ENCODE measurements around the gene NIPBL. TPM values are rescaled to one million over a fixed set of nuclear protein-coding genes. Genes with fewer than 3 reads are reported as not detected.

Gene NIPBL
- total and polyA plus RNA-seq, 5 experiments from 2014 or later: 13.8 to 127 (median 36.4) TPM

- H3K36me3 Mint-ChIP-seq: no peaks in the 10 kb centered on the region
These were observed 67.0 kb downstream of the NIPBL start for GRCh38 chr5:36943584-36943983.

GRCh38 chr5:36944024-36944423 is 67.5 kb downstream of the NIPBL start:
- Mint-ChIP-seq H3K9me3 (no peaks in the 10 kb centered on the region), H3K4me1 (peaks cover 22 to 72% (median 59%) of the 10 kb centered on the region in 4 donors), H3K36me3 (no peaks in the 10 kb centered on the region)

More at GRCh38 chr5:36943584-36943983, 67.0 kb downstream of the NIPBL start:
- H3K4me3 Mint-ChIP-seq: no peak overlapping the region
- H3K4me1 Mint-ChIP-seq: peaks cover 22 to 71% (median 61%) of the 10 kb centered on the region in 4 donors
- H3K27ac Mint-ChIP-seq: peak overlapping the region in 3 of 10 donors; percentile 2 to 27 (median 21)
- ATAC-seq (no peak), DNase-seq (no peak)
- H3K9me3 Mint-ChIP-seq: no peaks in the 10 kb centered on the region
- POLR2A ChIA-PET: no interaction called here
- no peaks in the 10 kb centered on the region for H3K27me3 Mint-ChIP-seq

GRCh38 chr5:36944607-36945225 is 68.1 kb downstream of the NIPBL start:
- DNase-seq: peak in 4 of 10 donors; percentile 4 to 57 (median 52)
- peaks cover 22 to 72% (median 56%) of the 10 kb centered on the region in 4 donors for H3K4me1 Mint-ChIP-seq
- no peaks in the 10 kb centered on the region for H3K27me3 Mint-ChIP-seq
- POLR2A ChIA-PET: interaction anchor here (1.0 kb wide), 1 partner anchor 68 kb away, joined by 4 read pairs; the partner anchor contains the start of gene NIPBL
- ATAC-seq: no peak
- no peaks in the 10 kb centered on the region for H3K36me3 Mint-ChIP-seq
- H3K27ac Mint-ChIP-seq: no peak overlapping the region
- H3K4me3 Mint-ChIP-seq: no peak overlapping the region
- no peaks in the 10 kb centered on the region for H3K9me3 Mint-ChIP-seq

More at GRCh38 chr5:36944024-36944423, 67.5 kb downstream of the NIPBL start:
- Mint-ChIP-seq H3K27ac (no peak overlapping the region), H3K27me3 (no peaks in the 10 kb centered on the region), H3K4me3 (no peak overlapping the region)
- no peak for ATAC-seq
- no peak for DNase-seq
- POLR2A ChIA-PET: interaction anchor here (1.0 kb wide), 1 partner anchor 67 kb away, joined by 4 read pairs; the partner anchor contains the start of gene NIPBL

- Mint-ChIP-seq H3K9me3 (no peaks in the 10 kb centered on the region), H3K27me3 (no peaks in the 10 kb centered on the region), H3K36me3 (no peaks in the 10 kb centered on the region), H3K4me1 (peaks cover 22 to 72% (median 57%) of the 10 kb centered on the region in 4 donors), H3K27ac (no peak overlapping the region), H3K4me3 (no peak overlapping the region)
- DNase-seq (no peak), ATAC-seq (no peak)
- POLR2A ChIA-PET: interaction anchor here (2.2 kb wide), 1 partner anchor 68 kb away, joined by 7 read pairs; no protein-coding TSS in a partner anchor
These were observed 69.1 kb downstream of the NIPBL start for GRCh38 chr5:36945687-36946086.

- Mint-ChIP-seq H3K27ac (no peak overlapping the region), H3K36me3 (no peaks in the 10 kb centered on the region), H3K9me3 (no peaks in the 10 kb centered on the region), H3K4me1 (peaks cover 23 to 73% (median 59%) of the 10 kb centered on the region in 4 donors), H3K27me3 (no peaks in the 10 kb centered on the region), H3K4me3 (no peak overlapping the region)
- POLR2A ChIA-PET: interaction anchor here (2.2 kb wide), 1 partner anchor 68 kb away, joined by 7 read pairs; no protein-coding TSS in a partner anchor
- ATAC-seq: no peak
- no peak for DNase-seq
These were observed 69.5 kb downstream of the NIPBL start for GRCh38 chr5:36946101-36946500.

GRCh38 chr5:36948041-36948440 is 71.5 kb downstream of the NIPBL start:
- no peaks in the 10 kb centered on the region for H3K27me3 Mint-ChIP-seq
- no peaks in the 10 kb centered on the region for H3K9me3 Mint-ChIP-seq
- no peak overlapping the region for H3K4me3 Mint-ChIP-seq
- no peak overlapping the region for H3K27ac Mint-ChIP-seq
- peaks cover 29 to 80% (median 68%) of the 10 kb centered on the region in 4 donors for H3K4me1 Mint-ChIP-seq
- ATAC-seq (no peak), DNase-seq (no peak)
- peaks cover 0 to 2% (median 0%) of the 10 kb centered on the region in 3 donors for H3K36me3 Mint-ChIP-seq
- POLR2A ChIA-PET: interaction anchor here (0.5 to 2.2 kb wide), 2 partner anchors 10 to 70 kb away, joined by 3 to 7 read pairs; no protein-coding TSS in a partner anchor

- peaks cover 0 to 3% (median 0%) of the 10 kb centered on the region in 3 donors for H3K36me3 Mint-ChIP-seq
- H3K27ac Mint-ChIP-seq: no peak overlapping the region
- H3K4me3 Mint-ChIP-seq: no peak overlapping the region
- POLR2A ChIA-PET: no interaction called here
- no peaks in the 10 kb centered on the region for H3K9me3 Mint-ChIP-seq
- DNase-seq: no peak
- H3K27me3 Mint-ChIP-seq: no peaks in the 10 kb centered on the region
- H3K4me1 Mint-ChIP-seq: peaks cover 25 to 81% (median 66%) of the 10 kb centered on the region in 4 donors
- ATAC-seq: no peak
These were observed 72.1 kb downstream of the NIPBL start for GRCh38 chr5:36948650-36949049.

GRCh38 chr5:36949593-36949992 is 73.0 kb downstream of the NIPBL start:
- Mint-ChIP-seq H3K27me3 (no peaks in the 10 kb centered on the region), H3K36me3 (peaks cover 0 to 13% (median 0%) of the 10 kb centered on the region in 3 donors), H3K27ac (no peak overlapping the region), H3K4me1 (peaks cover 25 to 80% (median 64%) of the 10 kb centered on the region in 4 donors), H3K9me3 (no peaks in the 10 kb centered on the region), H3K4me3 (no peak overlapping the region)
- POLR2A ChIA-PET: no interaction called here
- ATAC-seq: no peak
- no peak for DNase-seq

GRCh38 chr5:36950586-36951457 is 74.3 kb downstream of the NIPBL start:
- H3K27ac Mint-ChIP-seq: peak overlapping the region in 6 of 10 donors; percentile 2 to 80 (median 28)
- H3K36me3 Mint-ChIP-seq: peaks cover 0 to 24% (median 0%) of the 10 kb centered on the region in 3 donors
- no peaks in the 10 kb centered on the region for H3K9me3 Mint-ChIP-seq
- no peaks in the 10 kb centered on the region for H3K27me3 Mint-ChIP-seq
- peaks cover 25 to 74% (median 61%) of the 10 kb centered on the region in 4 donors for H3K4me1 Mint-ChIP-seq
- POLR2A ChIA-PET: no interaction called here
- DNase-seq (no peak), ATAC-seq (no peak)
- peak overlapping the region in 1 of 10 donors; percentile 12 for H3K4me3 Mint-ChIP-seq

- Mint-ChIP-seq H3K27me3 (no peaks in the 10 kb centered on the region), H3K4me3 (no peak overlapping the region), H3K4me1 (peaks cover 17 to 57% (median 45%) of the 10 kb centered on the region in 4 donors), H3K27ac (peak overlapping the region in 1 of 10 donors; percentile 11), H3K9me3 (no peaks in the 10 kb centered on the region), H3K36me3 (peaks cover 0 to 44% (median 7%) of the 10 kb centered on the region in 3 donors)
- ATAC-seq (no peak), DNase-seq (no peak)
- POLR2A ChIA-PET: no interaction called here
These were observed 76.5 kb downstream of the NIPBL start for GRCh38 chr5:36953043-36953442.

GRCh38 chr5:36957953-36958537 is 81.5 kb downstream of the NIPBL start:
- POLR2A ChIA-PET: interaction anchor here (0.6 kb wide), 2 partner anchors 10 to 15 kb away, joined by 3 to 4 read pairs; no protein-coding TSS in a partner anchor
- Mint-ChIP-seq H3K27ac (no peak overlapping the region), H3K36me3 (peaks cover 4 to 76% (median 24%) of the 10 kb centered on the region in 3 donors), H3K27me3 (no peaks in the 10 kb centered on the region), H3K9me3 (no peaks in the 10 kb centered on the region), H3K4me3 (no peak overlapping the region), H3K4me1 (peaks cover 7 to 16% (median 12%) of the 10 kb centered on the region in 4 donors)
- no peak for ATAC-seq
- DNase-seq: no peak

- Mint-ChIP-seq H3K27me3 (no peaks in the 10 kb centered on the region), H3K4me1 (peaks cover 7 to 11% (median 9%) of the 10 kb centered on the region in 4 donors), H3K4me3 (no peak overlapping the region), H3K9me3 (no peaks in the 10 kb centered on the region), H3K27ac (no peak overlapping the region), H3K36me3 (peaks cover 4 to 80% (median 24%) of the 10 kb centered on the region in 3 donors)
- no peak for ATAC-seq
- POLR2A ChIA-PET: interaction anchor here (0.6 kb wide), 2 partner anchors 10 to 14 kb away, joined by 3 to 4 read pairs; no protein-coding TSS in a partner anchor
- DNase-seq: no peak
These were observed 82.0 kb downstream of the NIPBL start for GRCh38 chr5:36958612-36959011.
